Fibroblast of mammary gland (primary cell): ENCODE measurements around the gene GPR42.

Source experiments
- DNase-seq: peaks from one replicate; pipeline ENCODE4 v3.0.0-alpha.2; 2010; ENCODE audit warnings: low read depth
- H3K4me3 ChIP-seq: 2 replicates; pipeline ENCODE4 v1.5.1; 2011; ENCODE audit warnings: low read depth, mild to moderate bottlenecking, low read length, moderate library complexity; ENCODE audit not compliant: control insufficient read depth
- TF ChIP-seq, protein P1 (sequence below): conservative IDR thresholded peaks from 2 replicates; pipeline ENCODE4 v1.5.1; 2011; ENCODE audit warnings: low read depth, low read length, inconsistent platforms; ENCODE audit not compliant: control insufficient read depth, insufficient read depth

GPR42 gene

DNA sequence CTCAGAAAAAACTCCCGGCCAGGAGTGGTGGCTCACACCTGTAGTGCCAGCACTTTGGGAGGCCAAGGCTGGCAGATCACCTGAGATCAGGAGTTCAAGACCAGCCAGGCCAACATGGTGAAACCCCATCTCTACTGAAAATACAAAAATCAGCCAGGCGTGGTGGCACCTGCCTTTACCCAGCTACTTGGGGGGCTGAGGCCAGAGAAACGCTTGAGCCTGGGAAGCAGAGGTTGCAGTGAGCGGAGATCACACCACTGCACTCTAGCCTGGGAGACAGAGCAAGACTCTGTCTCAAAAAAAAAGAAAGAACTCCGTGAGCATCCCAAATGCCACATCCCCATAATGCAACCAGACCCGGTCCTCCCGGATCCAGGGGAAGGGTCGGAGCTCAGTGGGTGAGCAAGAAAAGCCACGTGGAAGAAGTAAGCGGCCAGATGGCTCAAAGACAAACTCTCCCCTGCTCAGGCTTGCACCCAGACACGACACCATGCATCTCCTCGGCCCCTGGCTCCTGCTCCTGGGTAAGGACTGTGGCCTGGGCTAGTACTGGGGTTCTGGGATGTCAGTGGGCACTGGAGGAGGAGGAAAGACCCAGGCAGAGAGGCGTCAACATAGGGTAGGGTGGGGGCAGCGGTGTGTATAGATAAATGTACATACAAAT lies 39.2 kb upstream of the GPR42 start:
- DNase-seq, result no peak
- TF ChIP-seq, protein P1, sequence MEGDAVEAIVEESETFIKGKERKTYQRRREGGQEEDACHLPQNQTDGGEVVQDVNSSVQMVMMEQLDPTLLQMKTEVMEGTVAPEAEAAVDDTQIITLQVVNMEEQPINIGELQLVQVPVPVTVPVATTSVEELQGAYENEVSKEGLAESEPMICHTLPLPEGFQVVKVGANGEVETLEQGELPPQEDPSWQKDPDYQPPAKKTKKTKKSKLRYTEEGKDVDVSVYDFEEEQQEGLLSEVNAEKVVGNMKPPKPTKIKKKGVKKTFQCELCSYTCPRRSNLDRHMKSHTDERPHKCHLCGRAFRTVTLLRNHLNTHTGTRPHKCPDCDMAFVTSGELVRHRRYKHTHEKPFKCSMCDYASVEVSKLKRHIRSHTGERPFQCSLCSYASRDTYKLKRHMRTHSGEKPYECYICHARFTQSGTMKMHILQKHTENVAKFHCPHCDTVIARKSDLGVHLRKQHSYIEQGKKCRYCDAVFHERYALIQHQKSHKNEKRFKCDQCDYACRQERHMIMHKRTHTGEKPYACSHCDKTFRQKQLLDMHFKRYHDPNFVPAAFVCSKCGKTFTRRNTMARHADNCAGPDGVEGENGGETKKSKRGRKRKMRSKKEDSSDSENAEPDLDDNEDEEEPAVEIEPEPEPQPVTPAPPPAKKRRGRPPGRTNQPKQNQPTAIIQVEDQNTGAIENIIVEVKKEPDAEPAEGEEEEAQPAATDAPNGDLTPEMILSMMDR, result no peak

GRCh38 chr19:35332817-35333216 lies 38.1 kb upstream of the GPR42 start:
- DNase-seq, result no peak
- H3K4me3 ChIP-seq, result no peak overlapping the region
- TF ChIP-seq, protein P1, result no peak

More for the DNA sequence above, 39.2 kb upstream of the GPR42 start:
- no peak overlapping the region for H3K4me3 ChIP-seq

DNA sequence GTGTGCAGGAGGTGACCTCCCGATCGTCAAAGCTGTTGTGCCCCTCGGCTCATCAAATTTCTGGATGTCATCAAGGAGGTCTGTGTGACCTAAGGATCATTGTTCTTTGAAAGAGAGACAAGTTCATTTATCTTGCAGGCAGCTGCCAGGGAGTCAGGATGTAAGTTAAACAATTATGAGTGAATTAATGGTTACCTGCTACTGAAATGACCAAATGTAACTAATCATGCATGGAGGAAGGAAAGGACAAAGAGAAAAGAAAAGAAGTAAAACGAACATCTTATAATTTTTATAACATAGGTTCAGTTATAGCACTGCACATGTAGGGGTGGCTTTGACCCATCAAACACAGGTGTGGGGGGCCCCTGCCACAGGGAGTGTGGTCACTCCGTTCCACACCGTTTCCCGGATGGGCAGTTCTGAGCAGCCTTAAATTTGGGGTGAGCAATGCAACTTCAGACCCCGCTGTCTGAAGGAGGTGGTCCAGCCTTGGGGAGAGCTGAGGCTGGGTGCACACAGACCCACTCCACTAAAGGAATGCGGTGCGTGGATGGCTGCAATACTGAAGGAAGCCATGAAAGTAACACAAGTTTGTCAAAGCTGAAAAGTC lies 36.6 kb upstream of the GPR42 start:
- TF ChIP-seq, protein P1, result no peak
- no peak for DNase-seq
- H3K4me3 ChIP-seq, result no peak overlapping the region

GRCh38 chr19:35336166-35336955 lies 34.5 kb upstream of the GPR42 start:
- TF ChIP-seq, protein P1, result no peak
- no peak overlapping the region for H3K4me3 ChIP-seq
- no peak for DNase-seq

DNA sequence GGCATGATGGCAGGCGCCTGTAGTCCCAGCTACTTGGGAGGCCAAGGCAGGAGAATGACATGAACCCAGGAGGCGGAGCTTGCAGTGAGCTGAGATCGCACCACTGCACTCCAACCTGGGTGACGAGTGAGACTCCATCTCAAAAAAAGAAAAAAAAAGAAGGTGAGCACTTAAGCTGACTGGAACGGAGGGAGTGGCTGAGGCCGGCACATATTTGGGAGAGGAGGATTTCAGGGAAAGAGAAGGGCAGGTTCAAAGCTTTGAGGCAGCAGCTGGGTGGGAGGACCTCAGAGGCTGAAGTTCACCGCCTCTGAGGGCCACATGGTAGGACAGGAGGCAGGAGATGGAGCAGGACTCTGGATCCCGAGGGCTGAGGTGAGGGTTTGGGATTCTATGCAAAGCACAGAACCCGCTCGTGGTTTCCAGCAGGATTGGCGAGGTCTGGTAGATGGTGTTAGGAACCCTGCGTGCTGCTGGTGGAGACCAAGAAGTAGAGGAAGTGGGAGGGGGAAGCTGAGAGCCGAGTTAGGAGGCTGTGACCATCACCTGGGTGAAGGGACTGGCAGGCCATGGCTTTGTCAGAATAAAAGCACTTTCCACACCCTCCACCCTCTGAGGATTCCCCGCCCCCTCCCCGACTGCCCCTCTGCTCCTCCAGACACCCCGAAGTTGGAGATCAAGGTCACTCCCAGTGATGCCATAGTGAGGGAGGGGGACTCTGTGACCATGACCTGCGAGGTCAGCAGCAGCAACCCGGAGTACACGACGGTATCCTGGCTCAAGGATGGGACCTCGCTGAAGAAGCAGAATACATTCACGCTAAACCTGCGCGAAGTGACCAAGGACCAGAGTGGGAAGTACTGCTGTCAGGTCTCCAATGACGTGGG lies 33.5 kb upstream of the GPR42 start:
- H3K4me3 ChIP-seq, result no peak overlapping the region
- TF ChIP-seq, protein P1, result no peak
- no peak for DNase-seq

DNA sequence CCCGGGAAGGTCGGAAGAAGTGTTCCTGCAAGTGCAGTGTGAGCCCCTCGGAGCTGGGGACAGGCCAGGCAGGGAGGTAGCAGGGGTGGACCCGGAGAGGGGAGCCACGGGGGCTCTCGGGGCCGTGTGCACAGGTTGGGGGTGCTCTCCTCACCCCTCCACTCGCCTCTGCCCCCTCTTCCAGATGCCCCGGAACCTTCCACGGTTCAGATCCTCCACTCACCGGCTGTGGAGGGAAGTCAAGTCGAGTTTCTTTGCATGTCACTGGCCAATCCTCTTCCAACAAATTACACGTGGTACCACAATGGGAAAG lies 32.9 kb upstream of the GPR42 start:
- TF ChIP-seq, protein P1, result no peak
- DNase-seq, result no peak
- H3K4me3 ChIP-seq, result no peak overlapping the region
